ENCODE measurements around the gene RIMBP2.

RIMBP2 gene

GRCh38 chr12:130572553-130572952 is 143.5 kb downstream of the RIMBP2 start:
- TF ChIP-seq POLR2AphosphoS5 (IDR thresholded peaks at IDR 0.05; ENCODE audit: low read depth, low read length) (no peak), TAF1 (IDR thresholded peaks at IDR 0.05; ENCODE audit: borderline replicate concordance, insufficient read depth, low read length) (no peak), REST (IDR thresholded peaks at IDR 0.05; ENCODE audit: insufficient read depth in 1 of 2, low read depth in 2 of 2, low read length in 2 of 2) (no peak), FOXP2 (optimal IDR thresholded peaks at IDR 0.05; ENCODE audit: borderline replicate concordance, extremely low read depth, extremely low read length, insufficient read depth) (no peak), SIN3A (IDR thresholded peaks at IDR 0.05; ENCODE audit: borderline replicate concordance, insufficient read depth, low read length) (no peak)

GRCh38 chr12:130571734-130572133 is 144.4 kb downstream of the RIMBP2 start:
- TF ChIP-seq FOXP2 (optimal IDR thresholded peaks at IDR 0.05; ENCODE audit: borderline replicate concordance, extremely low read depth, extremely low read length, insufficient read depth) (no peak), REST (IDR thresholded peaks at IDR 0.05; ENCODE audit: insufficient read depth in 1 of 2, low read depth in 2 of 2, low read length in 2 of 2) (no peak), SIN3A (IDR thresholded peaks at IDR 0.05; ENCODE audit: borderline replicate concordance, insufficient read depth, low read length) (no peak), POLR2AphosphoS5 (IDR thresholded peaks at IDR 0.05; ENCODE audit: low read depth, low read length) (no peak), TAF1 (IDR thresholded peaks at IDR 0.05; ENCODE audit: borderline replicate concordance, insufficient read depth, low read length) (no peak)

- TF ChIP-seq FOXP2 (optimal IDR thresholded peaks at IDR 0.05; ENCODE audit: borderline replicate concordance, extremely low read depth, extremely low read length, insufficient read depth) (no peak), REST (IDR thresholded peaks at IDR 0.05; ENCODE audit: insufficient read depth in 1 of 2, low read depth in 2 of 2, low read length in 2 of 2) (no peak), POLR2AphosphoS5 (IDR thresholded peaks at IDR 0.05; ENCODE audit: low read depth, low read length) (no peak), TAF1 (IDR thresholded peaks at IDR 0.05; ENCODE audit: borderline replicate concordance, insufficient read depth, low read length) (no peak), SIN3A (IDR thresholded peaks at IDR 0.05; ENCODE audit: borderline replicate concordance, insufficient read depth, low read length) (no peak)
Measured at GRCh38 chr12:130571089-130571488, 145.0 kb downstream of the RIMBP2 start.

- TF ChIP-seq TAF1 (IDR thresholded peaks at IDR 0.05; ENCODE audit: borderline replicate concordance, insufficient read depth, low read length) (no peak), POLR2AphosphoS5 (IDR thresholded peaks at IDR 0.05; ENCODE audit: low read depth, low read length) (no peak), FOXP2 (optimal IDR thresholded peaks at IDR 0.05; ENCODE audit: borderline replicate concordance, extremely low read depth, extremely low read length, insufficient read depth) (no peak), SIN3A (IDR thresholded peaks at IDR 0.05; ENCODE audit: borderline replicate concordance, insufficient read depth, low read length) (no peak), REST (IDR thresholded peaks at IDR 0.05; ENCODE audit: insufficient read depth in 1 of 2, low read depth in 2 of 2, low read length in 2 of 2) (no peak)
Measured at GRCh38 chr12:130569521-130569920, 146.6 kb downstream of the RIMBP2 start.

GRCh38 chr12:130568501-130568900 is 147.6 kb downstream of the RIMBP2 start:
- TF ChIP-seq REST (IDR thresholded peaks at IDR 0.05; ENCODE audit: insufficient read depth in 1 of 2, low read depth in 2 of 2, low read length in 2 of 2) = no peak
- no peak for TF ChIP-seq TAF1 (IDR thresholded peaks at IDR 0.05; ENCODE audit: borderline replicate concordance, insufficient read depth, low read length)
- no peak for TF ChIP-seq FOXP2 (optimal IDR thresholded peaks at IDR 0.05; ENCODE audit: borderline replicate concordance, extremely low read depth, extremely low read length, insufficient read depth)
- TF ChIP-seq SIN3A (IDR thresholded peaks at IDR 0.05; ENCODE audit: borderline replicate concordance, insufficient read depth, low read length) = no peak
- no peak for TF ChIP-seq POLR2AphosphoS5 (IDR thresholded peaks at IDR 0.05; ENCODE audit: low read depth, low read length)

Measured in PFSK-1 (cell line).